CD14-positive monocyte (primary cell): Measurements from ENCODE around the gene NELFA. TPM values are rescaled to one million over a fixed set of nuclear protein-coding genes. Genes with fewer than 3 reads are reported as not detected.

Experiments
- DNase-seq, 3 donors: peaks; one replicate each; pipeline ENCODE4 v3.0.0-alpha.2; 2011 to 2022
- H2AFZ ChIP-seq: 2 replicates; pipeline ENCODE4 v1.6.0; 2012; ENCODE audit warnings: mild to moderate bottlenecking, low read depth, low read length, inconsistent platforms; ENCODE audit not compliant: insufficient read depth, poor library complexity, severe bottlenecking
- H3K27ac ChIP-seq, 2 donors: 1 replicate in 1 of 2; 2 replicates in 1 of 2; pipeline ENCODE4 v1.5.1; 2012 to 2013; ENCODE audit warnings: low read length in 2 of 2, control low read depth in 1 of 2, inconsistent platforms in 1 of 2, low read depth in 1 of 2, mild to moderate bottlenecking in 1 of 2
- H3K27me3 ChIP-seq, 2 donors: one replicate each; pipeline versions ENCODE4 v1.6.0 to v1.6.1; 2011 to 2013; ENCODE audit warnings: low read length in 2 of 2; ENCODE audit not compliant: control insufficient read depth in 2 of 2, insufficient read depth in 2 of 2
- H3K36me3 ChIP-seq, 2 donors: replicated peaks in 1 of 2; 1 replicate in 1 of 2; 2 replicates in 1 of 2; pipeline versions ENCODE4 v1.5.1 to v1.6.1; 2012 to 2013; ENCODE audit warnings: low read length in 2 of 2, control low read depth in 1 of 2, inconsistent platforms in 1 of 2, mild to moderate bottlenecking in 1 of 2; ENCODE audit not compliant: insufficient read depth in 2 of 2, control insufficient read depth in 1 of 2
- H3K4me1 ChIP-seq, 2 donors: 1 replicate in 1 of 2; 2 replicates in 1 of 2; pipeline versions ENCODE4 v1.5.1 to v1.6.1; 2012 to 2013; ENCODE audit warnings: low read length in 2 of 2, control low read depth in 1 of 2, inconsistent platforms in 1 of 2, mild to moderate bottlenecking in 1 of 2, moderate library complexity in 1 of 2; ENCODE audit not compliant: insufficient read depth in 2 of 2, control insufficient read depth in 1 of 2
- H3K4me2 ChIP-seq: replicated peaks from 2 replicates; pipeline ENCODE3; 2012; ENCODE audit warnings: low read length, moderate library complexity, mild to moderate bottlenecking; ENCODE audit not compliant: poor library complexity, severe bottlenecking; ENCODE audit errors: extremely low read depth
- H3K4me3 ChIP-seq, 3 experiments: fragments of 200-600 bp in 1 of 3; sonication (generic) in 1 of 3; replicated peaks in 1 of 3; 1 replicate in 2 of 3; 2 replicates in 1 of 3; pipeline ENCODE4 v1.5.1; 2011 to 2013; ENCODE audit warnings: low read length in 3 of 3, mild to moderate bottlenecking in 3 of 3, control low read depth in 2 of 3, low read depth in 2 of 3, inconsistent platforms in 1 of 3, moderate library complexity in 1 of 3
- H3K79me2 ChIP-seq: 2 replicates; pipeline ENCODE4 v1.6.0; 2012; ENCODE audit warnings: mild to moderate bottlenecking, control low read depth, inconsistent platforms, low read length, moderate library complexity; ENCODE audit not compliant: insufficient read depth
- H3K9ac ChIP-seq: 2 replicates; pipeline ENCODE4 v1.6.0; 2017; ENCODE audit warnings: low read length, mild to moderate bottlenecking; ENCODE audit not compliant: insufficient read depth, poor library complexity, severe bottlenecking
- H3K9me3 ChIP-seq, 2 donors: replicated peaks in 1 of 2; 1 replicate in 1 of 2; 2 replicates in 1 of 2; pipeline versions ENCODE4 v1.5.1 to v1.6.1; 2012 to 2013; ENCODE audit warnings: low read length in 2 of 2, control low read depth in 1 of 2; ENCODE audit not compliant: control insufficient read depth in 1 of 2, insufficient read depth in 1 of 2
- H4K20me1 ChIP-seq: 2 replicates; pipeline ENCODE4 v1.6.0; 2012; ENCODE audit warnings: mild to moderate bottlenecking, low read length, control low read depth, moderate library complexity; ENCODE audit not compliant: insufficient read depth
- H3K27ac Mint-ChIP-seq, 7 donors: one replicate each; pipeline ENCODE4 v1.8.0; 2020; ENCODE audit warnings: mild to moderate bottlenecking in 7 of 7, mixed read lengths in 7 of 7, moderate library complexity in 6 of 7, inconsistent platforms in 2 of 7
- H3K27me3 Mint-ChIP-seq, 3 donors: one replicate each; pipeline ENCODE4 v1.8.0; 2021 to 2022; ENCODE audit warnings: low read depth in 3 of 3, mild to moderate bottlenecking in 3 of 3, mixed read lengths in 3 of 3, moderate library complexity in 3 of 3, inconsistent platforms in 1 of 3
- H3K36me3 Mint-ChIP-seq, 2 donors: one replicate each; pipeline ENCODE4 v1.8.0; 2020; ENCODE audit warnings: mixed read lengths in 2 of 2, inconsistent platforms in 1 of 2, mild to moderate bottlenecking in 1 of 2
- H3K4me1 Mint-ChIP-seq: one replicate; pipeline ENCODE4 v1.8.0; 2020; ENCODE audit warnings: mild to moderate bottlenecking, mixed read lengths
- H3K4me3 Mint-ChIP-seq, 2 donors: one replicate each; pipeline ENCODE4 v1.8.0; 2020; ENCODE audit warnings: mild to moderate bottlenecking in 2 of 2, mixed read lengths in 2 of 2, moderate library complexity in 1 of 2
- H3K9me3 Mint-ChIP-seq, 7 donors: one replicate each; pipeline ENCODE4 v1.8.0; 2020 to 2022; ENCODE audit warnings: mixed read lengths in 7 of 7, mild to moderate bottlenecking in 6 of 7, moderate library complexity in 6 of 7, inconsistent platforms in 2 of 7
- WGBS: methylation state at CpG from one replicate; pipeline ENCODE4 v1.1.5; 2013; ENCODE audit warnings: missing lambda C conversion rate; ENCODE audit not compliant: insufficient coverage; 5-methylcytosine and 5-hydroxymethylcytosine counted together
- intact Hi-C, 2 donors: fragments of 100-400 bp; cut with micrococcal nuclease; formaldehyde crosslinking; loops; one replicate each; pipeline versions ENCODE4 v1.15.0 to v1.15.1; 2023
- polyA plus RNA-seq, 3 donors: library from polyadenylated mRNA; depleted of rRNA in 1 of 3; unstranded in 2 of 3; stranded (reverse) in 1 of 3; fragments of 300-500 nt in 2 of 3; fragments of >200 nt in 1 of 3; fragmentation: Illumina TruSeq in 2 of 3; gene quantifications; 1 replicate in 2 of 3; 2 replicates in 1 of 3; pipeline ENCODE4 v1.2.3, GENCODE V29; 2012 to 2021
- TF ChIP-seq, protein P1 (sequence below): fragments of 200-600 bp; IDR thresholded peaks from one replicate; pipeline ENCODE4 v1.8.0; 2022; ENCODE audit warnings: antibody characterized with exemption, mild to moderate bottlenecking

NELFA gene
- polyA plus RNA-seq, 3 donors: 10.0 to 22.1 (median 10.5) TPM

DNA sequence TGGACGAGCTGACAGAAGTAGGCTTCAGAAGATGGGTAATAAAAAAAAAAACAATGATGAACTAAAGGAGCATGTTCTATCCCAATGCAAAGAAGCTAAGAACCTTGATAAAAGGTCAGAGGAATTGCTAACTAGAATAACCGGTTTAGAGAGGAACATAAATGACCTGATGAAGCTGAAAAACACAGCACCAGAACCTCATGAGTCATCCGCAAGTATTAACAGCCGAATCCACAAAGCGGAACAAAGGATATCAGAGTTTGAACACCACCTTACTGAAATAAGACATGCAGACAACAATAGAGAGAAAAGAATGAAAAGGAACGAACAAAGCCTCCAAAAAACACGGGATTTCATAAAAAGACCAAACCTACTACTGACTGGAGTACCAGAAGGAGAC is 10.5 kb downstream of the NELFA start:
- Histone ChIP-seq H3K9ac (no peak overlapping the region), H3K4me3 (no peak overlapping the region), H3K4me1 (no peaks in the 10 kb centered on the region), H3K27me3 (no peaks in the 10 kb centered on the region), H3K79me2 (peaks cover 93% of the 10 kb centered on the region), H4K20me1 (peaks cover 53% of the 10 kb centered on the region), H3K36me3 (peaks cover 0 to 27% of the 10 kb centered on the region in 2 donors), H3K9me3 (peaks cover 13 to 21% of the 10 kb centered on the region in 2 donors), H2AFZ (no peak overlapping the region), H3K4me2 (no peak overlapping the region), H3K27ac (no peak overlapping the region)
- Mint-ChIP-seq H3K36me3 (peaks cover 56 to 76% of the 10 kb centered on the region in 2 donors), H3K4me3 (no peak overlapping the region), H3K9me3 (peaks cover 23 to 43% (median 33%) of the 10 kb centered on the region in 7 donors), H3K27me3 (peaks cover 0 to 1% (median 0%) of the 10 kb centered on the region in 3 donors), H3K27ac (no peak overlapping the region), H3K4me1 (peaks cover 7% of the 10 kb centered on the region)
- no peak for DNase-seq
- TF ChIP-seq, protein P1, sequence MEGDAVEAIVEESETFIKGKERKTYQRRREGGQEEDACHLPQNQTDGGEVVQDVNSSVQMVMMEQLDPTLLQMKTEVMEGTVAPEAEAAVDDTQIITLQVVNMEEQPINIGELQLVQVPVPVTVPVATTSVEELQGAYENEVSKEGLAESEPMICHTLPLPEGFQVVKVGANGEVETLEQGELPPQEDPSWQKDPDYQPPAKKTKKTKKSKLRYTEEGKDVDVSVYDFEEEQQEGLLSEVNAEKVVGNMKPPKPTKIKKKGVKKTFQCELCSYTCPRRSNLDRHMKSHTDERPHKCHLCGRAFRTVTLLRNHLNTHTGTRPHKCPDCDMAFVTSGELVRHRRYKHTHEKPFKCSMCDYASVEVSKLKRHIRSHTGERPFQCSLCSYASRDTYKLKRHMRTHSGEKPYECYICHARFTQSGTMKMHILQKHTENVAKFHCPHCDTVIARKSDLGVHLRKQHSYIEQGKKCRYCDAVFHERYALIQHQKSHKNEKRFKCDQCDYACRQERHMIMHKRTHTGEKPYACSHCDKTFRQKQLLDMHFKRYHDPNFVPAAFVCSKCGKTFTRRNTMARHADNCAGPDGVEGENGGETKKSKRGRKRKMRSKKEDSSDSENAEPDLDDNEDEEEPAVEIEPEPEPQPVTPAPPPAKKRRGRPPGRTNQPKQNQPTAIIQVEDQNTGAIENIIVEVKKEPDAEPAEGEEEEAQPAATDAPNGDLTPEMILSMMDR: no peak
- intact Hi-C loops: no loop called here
- 86% methylated on average over 1 of the region's 7 CpGs for WGBS

DNA sequence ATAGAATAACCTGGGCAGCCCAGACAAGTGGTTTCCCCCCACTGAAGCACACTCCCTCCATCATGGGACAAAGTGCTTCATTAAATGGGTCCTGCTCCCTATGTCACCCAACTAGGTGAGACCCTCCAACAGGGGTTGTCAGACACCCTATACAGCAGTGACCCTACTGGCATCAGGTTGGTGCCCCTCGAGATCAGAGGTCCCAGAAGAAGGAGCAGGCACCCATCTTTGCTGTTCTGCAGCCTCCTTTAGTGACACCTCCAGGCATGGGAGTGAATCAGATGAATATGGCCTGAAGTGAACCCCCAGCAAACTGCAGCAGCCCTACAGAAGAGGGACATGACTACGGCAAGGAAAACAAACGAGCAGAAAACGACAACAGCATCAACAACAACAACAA is 11.1 kb downstream of the NELFA start:
- peaks cover 93% of the 10 kb centered on the region for H3K79me2 ChIP-seq
- H2AFZ ChIP-seq: no peak overlapping the region
- Mint-ChIP-seq H3K27ac (no peak overlapping the region), H3K27me3 (peaks cover 0 to 1% (median 0%) of the 10 kb centered on the region in 3 donors), H3K36me3 (peaks cover 50 to 77% of the 10 kb centered on the region in 2 donors), H3K4me1 (peaks cover 7% of the 10 kb centered on the region), H3K4me3 (no peak overlapping the region), H3K9me3 (peaks cover 24 to 43% (median 33%) of the 10 kb centered on the region in 7 donors)
- no peaks in the 10 kb centered on the region for H3K27me3 ChIP-seq
- H4K20me1 ChIP-seq: peaks cover 56% of the 10 kb centered on the region
- no peak overlapping the region for H3K27ac ChIP-seq
- TF ChIP-seq, protein P1: no peak
- no peak overlapping the region for H3K4me2 ChIP-seq
- peaks cover 13 to 21% of the 10 kb centered on the region in 2 donors for H3K9me3 ChIP-seq
- WGBS: 100% methylated on average over 1 of the region's 4 CpGs
- no peak overlapping the region for H3K4me3 ChIP-seq
- H3K9ac ChIP-seq: no peak overlapping the region
- DNase-seq: no peak
- H3K36me3 ChIP-seq: peaks cover 0 to 21% of the 10 kb centered on the region in 2 donors
- intact Hi-C loops: no loop called here
- H3K4me1 ChIP-seq: no peaks in the 10 kb centered on the region
